ENCODE results near the gene CCDC17.

Gene CCDC17

DNA sequence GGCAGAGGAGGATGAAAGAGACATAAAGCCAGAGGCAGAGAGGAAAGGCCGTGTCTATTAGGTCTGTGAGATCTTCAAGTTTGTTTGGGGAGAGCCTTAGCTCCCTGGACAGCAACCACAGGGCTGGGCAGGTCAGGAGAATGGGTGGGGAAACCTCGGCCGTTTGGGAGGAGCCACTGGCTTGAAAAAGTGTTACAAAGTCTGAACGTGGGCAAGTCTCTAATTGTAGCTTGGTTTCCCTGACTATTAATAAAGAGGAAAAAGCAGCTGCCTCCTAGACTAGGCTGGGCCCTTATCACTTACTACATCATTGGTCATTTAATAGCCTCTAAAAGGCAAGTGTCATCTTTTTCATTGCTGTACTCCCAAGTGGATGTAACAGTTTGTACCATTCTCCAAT lies at the start of gene CCDC17:
Gene CCDC17 (minus strand): TSS at position 83 of the 400 bp plus-strand sequence. CDS start 145 bp downstream, outside the sequence.
- DNase-seq (ENCODE audit: low spot score), result no peak

DNA sequence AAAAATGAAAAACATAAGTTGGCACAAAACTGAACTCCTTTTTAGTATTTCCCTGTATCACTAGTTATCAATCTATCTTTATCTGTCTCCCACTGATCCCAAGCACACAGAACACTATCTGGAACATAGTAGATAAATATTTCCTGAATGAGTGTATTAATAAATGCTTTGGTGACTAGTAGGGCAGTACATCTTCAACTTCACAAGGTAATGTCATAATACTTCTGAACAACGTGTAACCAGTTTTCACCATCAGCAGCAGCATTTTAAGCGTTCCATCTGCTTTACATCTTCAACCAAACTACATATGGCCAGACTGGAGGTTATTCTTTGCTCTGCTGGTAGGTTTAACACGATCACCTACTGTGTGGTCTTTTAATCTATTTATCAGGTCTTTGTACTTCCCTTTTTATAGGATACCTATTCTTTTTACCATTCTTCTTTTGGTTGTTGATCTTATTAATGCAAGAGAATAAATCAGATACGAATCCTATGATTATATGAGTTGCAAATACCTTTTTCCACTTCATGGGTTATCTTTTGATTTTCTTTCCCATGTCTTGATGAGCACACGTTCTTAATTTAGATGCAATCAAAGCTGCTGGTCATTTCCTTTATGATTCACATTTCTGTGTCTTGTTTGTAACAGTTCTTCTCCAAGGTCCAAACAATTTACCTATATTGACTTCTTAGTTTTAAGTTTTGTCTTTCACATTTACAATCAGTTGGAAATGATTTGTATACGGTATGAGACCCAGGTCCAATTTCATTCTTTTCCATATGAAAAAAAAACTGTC lies 46.2 kb upstream of the CCDC17 start:
- no peak for DNase-seq (ENCODE audit: low spot score)

DNA sequence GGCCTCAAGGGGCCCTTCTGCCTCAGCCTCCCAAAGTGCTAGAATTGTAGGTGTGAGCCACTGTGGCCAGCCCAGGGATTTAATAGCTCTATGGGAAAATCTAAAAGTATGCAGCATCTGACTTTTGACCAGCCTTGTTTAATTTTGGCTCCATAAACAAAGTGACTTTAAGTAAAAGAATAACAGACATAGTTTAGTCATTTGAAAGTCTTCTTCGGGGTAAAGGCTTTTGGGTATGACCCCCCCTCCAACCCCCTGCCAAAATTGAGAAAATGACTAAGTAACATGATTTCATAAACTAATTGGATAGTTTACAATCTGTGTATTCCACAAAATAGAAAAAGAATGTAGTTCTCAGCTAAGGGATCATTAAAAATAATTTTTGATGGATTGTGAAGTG lies 45.5 kb upstream of the CCDC17 start:
- DNase-seq (ENCODE audit: low spot score), result no peak

DNA sequence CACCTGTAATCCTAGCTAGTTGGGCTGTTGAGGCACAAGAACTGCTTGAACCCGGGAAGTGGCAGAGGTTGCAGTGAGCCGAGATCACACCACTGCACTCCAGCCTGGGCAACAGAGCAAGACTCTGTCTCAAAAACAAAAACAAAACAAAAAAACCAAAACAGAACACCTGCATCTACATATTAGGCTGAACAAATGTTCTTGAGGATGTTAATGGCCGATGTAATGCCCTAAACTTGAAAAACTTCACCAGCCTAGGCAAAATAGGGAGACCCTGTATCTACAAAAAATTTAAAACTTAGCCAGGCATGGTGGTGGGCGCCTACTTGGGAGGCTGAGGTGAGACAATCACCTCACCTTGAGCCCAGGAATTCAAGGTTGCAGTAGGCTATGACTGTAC lies 44.7 kb upstream of the CCDC17 start:
- no peak for DNase-seq (ENCODE audit: low spot score)

DNA sequence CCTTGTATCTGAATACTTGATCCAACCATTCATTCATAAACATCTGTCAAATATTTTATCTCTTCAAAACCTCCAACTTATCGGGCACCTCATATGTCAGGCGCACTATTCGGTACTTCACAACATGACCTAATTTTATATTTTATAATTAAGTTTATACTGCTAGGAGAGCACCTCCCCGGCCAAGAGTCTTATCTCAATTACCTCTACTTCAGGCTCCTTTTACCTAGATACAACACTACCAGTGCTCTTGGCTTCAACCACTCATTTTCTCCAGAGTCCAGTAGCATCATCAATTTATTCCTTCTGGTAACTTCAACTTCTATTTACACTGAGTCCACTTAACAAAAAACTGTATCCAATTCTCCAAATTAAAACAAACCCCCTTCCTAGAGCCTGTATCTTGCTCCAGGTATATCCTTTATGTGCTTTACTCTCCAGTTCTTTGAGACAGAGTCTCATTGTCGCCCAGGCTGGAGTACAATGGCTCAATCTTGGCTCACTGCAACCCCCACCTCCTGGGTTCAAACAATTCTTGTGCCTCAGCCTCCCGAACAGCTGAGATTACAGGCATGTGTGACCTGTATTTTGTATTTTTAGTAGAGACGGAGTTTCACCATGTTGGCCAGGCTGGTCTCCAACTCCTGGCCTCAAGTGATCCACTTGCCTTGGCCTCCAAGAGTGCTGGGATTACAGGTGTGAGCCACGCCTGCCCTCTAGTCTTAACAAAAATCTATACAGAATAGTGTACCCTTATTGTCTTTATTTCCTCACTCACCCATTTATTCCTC lies 43.7 kb upstream of the CCDC17 start:
- no peak for DNase-seq (ENCODE audit: low spot score)

DNA sequence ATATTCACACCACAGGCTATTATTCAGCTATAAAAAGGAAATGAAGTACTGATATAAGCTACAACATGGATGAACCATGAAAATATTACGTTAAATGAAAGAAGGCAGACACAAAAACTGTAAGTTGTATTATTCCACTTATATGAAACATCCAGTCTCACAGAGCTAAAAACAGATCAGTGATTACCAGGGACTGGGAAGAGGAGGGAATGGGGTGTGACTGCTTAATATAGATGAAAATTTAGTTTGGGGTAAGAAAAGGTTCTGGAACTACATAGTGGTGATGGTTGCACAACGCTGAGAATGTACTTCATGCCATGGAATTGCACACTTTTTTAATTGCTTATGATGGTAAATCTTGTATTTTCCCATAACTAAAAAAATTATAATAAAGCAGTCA lies 43.0 kb upstream of the CCDC17 start:
- DNase-seq (ENCODE audit: low spot score), result no peak

DNA sequence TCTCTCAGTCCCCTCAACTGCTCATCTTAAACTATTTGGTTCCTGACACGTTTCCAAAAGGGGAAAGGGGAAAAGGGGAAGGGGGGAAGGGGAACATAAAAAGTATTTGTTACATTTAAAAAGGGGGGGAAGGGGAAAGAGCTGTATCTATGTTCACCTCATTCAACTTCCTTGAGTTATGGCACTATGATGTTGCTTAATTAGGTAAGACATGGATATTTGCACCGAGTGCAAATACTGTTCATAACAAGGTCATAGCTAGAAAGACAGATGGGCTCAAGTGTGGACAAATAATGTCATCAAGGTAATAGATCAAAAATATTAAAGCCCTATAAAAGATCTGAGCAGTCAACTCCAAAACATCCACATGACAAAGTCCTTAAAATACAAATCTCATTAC lies 36.5 kb upstream of the CCDC17 start:
- no peak for DNase-seq (ENCODE audit: low spot score)

DNA sequence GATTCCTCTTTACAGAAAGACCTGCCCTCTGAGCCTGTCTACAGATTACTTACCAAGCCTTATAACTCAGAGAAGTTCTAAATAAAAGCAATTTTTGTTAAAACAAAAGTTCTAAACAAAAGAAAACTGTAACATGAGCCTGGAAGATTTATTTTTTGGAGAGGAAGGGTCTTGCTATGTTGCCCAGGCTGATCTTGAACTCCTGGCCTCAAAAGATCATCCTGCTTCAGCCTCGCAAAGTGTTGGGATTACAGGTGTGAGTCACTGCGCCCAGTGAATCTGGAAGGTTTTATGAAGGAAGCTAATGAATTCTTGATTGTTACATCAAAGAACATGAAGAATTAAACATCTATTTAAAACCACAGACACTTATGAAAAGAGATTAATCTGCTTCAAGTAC lies 35.4 kb upstream of the CCDC17 start:
- DNase-seq (ENCODE audit: low spot score), result no peak

DNA sequence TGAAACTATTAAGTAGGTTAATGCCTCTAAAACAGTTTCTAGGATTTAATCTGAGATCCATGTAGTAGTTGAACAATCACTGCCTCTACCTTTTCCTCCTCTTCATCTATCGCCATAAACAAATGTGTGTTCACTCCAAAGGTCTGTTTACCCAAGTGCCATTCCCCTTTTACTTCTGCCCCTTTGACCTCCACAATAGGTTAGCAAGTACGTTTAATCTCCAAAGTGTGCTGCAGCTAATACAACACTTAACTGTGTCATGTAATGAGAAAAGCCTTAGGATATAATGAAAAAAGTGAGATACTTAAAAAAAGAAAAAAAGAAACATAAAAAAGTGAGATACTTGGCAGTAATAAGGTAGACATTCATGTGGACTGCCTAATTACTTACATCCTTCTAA lies 34.3 kb upstream of the CCDC17 start:
- no peak for DNase-seq (ENCODE audit: low spot score)

DNA sequence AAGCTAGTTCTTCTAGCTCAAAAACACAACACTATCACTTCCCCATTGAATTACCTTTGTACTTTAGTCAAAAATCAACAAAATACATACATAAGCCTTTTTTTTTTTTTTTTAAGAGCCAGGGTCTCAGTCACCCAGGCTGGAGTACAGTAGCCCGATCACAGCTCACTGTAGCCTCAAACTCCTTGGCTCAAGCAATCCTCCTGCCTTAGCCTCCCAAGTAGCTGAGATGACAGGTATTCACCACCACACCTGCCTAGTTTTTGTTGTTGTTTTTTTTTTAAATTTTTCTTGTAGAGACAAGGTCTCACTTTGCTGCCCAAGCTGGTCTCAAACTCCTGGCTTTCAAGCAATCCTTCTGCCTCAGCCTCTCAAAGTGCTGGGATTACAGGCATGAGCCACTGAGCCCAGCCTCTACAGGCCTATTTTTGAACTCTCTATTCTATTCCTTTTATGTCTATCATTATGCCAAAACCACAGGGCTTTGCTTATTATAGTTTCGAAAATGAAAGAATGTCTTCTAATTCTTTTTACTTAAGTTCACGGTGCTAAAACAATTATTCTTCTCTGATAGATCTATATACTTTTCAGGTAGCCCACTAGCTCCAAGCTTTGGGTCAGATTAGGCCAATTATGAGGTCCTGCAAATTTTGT lies 32.8 kb upstream of the CCDC17 start:
- no peak for DNase-seq (ENCODE audit: low spot score)

DNA sequence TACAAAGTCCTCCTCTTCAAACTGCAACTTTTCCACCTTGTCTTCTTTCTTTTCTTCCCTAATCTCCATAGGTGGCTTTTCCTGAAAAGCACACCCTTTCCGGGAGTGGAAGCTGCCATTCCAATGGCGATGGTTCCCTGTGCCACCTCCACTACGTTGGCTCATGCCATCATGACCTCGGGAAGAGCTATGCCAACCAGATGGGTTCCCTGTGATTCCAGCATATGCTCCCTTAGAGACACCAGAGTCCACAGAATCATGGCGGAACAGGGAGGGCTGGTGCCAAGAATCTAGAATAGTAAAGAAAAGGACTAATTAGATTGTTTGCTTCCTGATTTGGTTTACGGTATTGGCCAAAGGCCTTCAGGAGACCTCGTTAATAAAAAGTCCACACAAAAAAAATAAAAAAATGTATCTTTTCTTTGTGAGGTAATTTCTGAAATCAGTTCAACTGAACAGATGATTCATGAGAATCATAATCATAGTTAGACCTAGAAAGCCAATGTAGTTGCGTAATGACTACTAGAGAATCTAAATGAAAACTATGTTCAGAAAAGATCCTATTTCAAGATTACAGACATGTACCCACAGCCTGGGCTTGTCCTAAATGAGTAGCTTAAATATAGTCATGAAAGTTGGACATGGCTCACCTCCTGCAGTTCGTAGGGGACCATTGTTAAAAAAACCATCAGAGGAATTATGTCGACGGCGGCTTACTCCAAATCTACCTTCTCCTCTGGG lies 30.9 kb upstream of the CCDC17 start:
- no peak for DNase-seq (ENCODE audit: low spot score)

DNA sequence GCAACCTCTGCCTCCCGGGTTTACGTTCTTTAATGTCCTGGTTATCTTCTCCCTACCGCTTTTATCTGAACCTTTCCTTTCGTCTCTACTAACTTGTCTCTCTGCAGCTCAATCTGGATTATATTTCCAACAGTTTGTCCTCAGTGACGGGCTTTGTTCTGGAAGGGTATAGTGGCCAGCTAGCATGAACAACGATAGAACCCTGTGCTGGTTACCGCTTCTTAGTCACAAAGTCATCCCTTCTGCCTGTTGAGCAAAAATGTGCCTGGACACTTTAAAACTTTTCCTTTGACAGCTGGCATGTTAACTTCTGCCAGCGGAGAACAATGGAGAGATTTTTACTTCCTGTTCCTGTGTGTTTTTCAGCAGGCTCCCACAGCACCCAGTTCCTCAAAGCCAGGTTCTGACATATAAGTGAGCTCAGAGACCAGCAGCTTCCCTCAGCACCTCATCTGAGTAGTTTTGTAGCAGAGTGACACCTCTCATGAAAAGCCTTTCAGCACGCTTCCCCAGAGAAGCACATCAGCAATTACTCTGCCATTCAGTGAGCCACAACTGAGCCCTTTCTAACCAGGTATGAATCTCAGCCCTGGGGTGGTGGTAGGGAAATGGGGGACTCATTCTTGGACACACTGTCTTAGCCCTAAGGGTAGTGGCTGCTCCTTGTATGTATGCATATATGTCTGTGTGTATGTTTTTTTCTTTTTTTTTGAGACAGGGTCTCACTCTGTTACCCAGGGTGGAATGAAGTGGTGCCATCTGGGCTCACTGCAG lies 23.6 kb upstream of the CCDC17 start:
- DNase-seq (ENCODE audit: low spot score), result no peak

DNA sequence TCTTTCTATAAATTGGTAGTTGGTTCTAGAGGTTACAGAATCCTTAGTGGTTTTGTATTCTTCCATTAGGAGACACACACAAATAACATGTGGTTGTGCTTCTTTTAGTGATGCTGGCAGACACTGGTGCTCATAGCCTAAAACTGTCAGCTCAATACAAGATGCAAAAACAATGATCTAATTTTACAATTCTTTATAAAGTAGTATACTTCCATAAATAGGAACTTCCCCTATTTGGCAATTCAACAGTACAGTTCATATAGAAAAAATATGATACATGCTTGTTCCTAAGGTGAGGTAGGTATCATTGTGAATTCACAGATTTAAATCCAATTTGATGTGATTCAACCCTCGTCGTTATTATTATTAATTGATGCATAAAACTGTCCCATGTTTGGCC lies 20.8 kb upstream of the CCDC17 start:
- DNase-seq (ENCODE audit: low spot score), result no peak

DNA sequence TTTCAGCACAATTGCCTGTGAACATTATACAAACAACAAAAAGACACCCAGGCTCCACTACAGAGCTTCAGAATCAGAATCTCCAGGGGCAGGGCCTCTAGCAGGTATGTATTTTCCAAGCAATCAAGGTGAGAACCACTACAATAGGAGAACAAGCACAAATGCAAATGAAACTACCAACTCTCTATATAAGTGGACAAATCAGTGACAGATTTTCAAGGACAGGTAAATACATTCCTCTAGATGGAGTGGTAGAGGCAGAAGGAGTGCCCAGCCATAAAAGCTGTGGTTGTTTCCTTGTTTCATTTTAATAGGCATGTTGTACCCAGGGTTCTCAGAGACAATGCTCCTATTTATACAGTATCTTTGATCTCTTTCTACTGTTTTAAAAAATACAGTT lies 20.1 kb upstream of the CCDC17 start:
- DNase-seq (ENCODE audit: low spot score), result peak; percentile 78

DNA sequence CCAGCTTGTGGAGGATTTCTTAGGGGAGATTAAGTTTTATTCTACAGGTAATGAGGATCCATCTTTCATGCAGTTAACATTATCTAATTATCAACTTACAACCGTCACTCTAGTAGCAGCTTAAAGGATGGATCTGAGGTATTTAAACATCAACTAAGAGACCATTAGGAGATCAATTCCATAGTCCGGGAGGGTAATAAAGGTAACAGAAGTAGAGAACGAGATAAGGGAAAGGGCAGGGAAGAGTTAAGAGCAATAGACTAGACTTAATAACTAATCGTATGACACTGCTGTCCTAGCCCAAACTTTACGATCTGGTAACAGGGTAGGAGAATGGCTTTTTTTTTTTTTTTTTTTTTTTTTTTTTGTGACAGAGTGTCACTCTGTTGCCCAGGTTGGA lies 19.5 kb upstream of the CCDC17 start:
- no peak for DNase-seq (ENCODE audit: low spot score)

DNA sequence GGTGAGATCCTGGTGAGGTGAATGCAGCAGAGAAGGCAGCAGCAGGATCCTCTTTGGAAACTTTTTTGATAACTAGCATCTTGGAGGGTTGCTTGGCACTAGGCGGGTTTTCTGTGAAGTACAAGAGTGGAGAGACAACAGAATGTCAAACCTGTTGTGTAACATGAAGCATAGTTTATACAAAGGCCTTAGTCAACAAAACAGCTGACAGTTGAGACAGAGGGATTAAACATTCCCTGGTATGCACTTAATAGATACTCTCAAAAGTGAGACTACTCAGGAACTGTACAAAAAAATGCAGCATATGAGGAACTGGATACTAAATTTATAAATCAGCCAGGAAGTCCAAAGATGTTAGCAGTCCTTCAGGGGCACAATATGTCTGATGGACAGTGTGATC lies 16.4 kb upstream of the CCDC17 start:
- DNase-seq (ENCODE audit: low spot score), result no peak

DNA sequence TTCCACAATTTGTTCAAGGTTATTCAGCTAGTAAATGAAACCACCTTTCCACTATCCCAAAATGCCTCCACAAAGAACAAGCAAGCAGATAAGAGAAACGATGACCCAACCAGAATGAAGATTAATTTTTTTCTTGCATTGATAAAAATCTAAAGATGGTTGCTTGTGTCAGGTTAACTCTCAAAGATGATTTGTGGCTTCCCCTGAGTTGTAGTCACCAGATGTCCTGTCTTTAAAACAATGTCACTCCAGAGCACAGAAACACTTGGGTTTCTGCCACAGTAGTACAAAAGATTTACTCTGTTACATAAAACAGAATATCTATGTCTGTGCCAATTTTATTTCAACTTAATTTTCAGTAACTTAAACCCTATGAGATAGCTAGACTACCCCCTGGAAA lies 11.4 kb upstream of the CCDC17 start:
- DNase-seq (ENCODE audit: low spot score), result no peak

DNA sequence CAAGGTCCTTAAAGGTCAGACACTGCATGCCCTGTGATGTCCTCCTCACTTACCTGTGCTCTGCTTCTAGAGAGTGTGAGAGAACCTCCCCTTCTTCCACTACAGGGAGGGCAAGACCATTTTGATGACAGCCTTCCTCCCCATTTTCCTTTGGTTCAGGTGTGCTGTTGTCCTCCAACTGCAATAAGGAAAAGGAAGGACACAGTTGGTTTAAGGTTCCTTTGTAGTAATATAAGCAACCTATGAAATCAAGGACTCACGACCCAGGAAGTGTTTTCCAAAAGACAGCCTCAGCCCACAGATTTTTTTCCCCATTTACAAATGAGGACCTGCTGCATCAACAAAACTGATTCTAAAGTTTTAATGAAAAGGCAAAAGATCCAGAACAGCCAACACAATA lies 6.6 kb upstream of the CCDC17 start:
- no peak for DNase-seq (ENCODE audit: low spot score)

DNA sequence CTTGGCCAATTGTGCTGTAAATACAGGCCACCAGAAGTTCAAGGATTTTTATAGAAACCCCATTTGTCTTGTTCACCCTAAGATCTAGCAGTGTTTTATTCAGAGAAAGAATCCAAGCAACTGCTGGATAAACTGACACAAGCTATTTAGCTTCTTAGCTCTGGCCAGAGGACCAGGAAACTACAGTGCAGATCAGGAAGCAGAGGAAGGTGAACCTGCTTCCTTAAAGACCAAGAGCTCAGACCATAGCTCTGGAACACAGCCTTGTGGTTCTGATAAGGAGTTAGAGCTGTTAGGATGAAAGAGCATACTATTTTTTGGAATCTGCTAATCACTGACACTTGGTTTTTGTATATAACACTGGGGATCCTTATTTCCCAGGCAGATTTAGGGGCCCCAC lies 5.2 kb upstream of the CCDC17 start:
- DNase-seq (ENCODE audit: low spot score), result no peak

DNA sequence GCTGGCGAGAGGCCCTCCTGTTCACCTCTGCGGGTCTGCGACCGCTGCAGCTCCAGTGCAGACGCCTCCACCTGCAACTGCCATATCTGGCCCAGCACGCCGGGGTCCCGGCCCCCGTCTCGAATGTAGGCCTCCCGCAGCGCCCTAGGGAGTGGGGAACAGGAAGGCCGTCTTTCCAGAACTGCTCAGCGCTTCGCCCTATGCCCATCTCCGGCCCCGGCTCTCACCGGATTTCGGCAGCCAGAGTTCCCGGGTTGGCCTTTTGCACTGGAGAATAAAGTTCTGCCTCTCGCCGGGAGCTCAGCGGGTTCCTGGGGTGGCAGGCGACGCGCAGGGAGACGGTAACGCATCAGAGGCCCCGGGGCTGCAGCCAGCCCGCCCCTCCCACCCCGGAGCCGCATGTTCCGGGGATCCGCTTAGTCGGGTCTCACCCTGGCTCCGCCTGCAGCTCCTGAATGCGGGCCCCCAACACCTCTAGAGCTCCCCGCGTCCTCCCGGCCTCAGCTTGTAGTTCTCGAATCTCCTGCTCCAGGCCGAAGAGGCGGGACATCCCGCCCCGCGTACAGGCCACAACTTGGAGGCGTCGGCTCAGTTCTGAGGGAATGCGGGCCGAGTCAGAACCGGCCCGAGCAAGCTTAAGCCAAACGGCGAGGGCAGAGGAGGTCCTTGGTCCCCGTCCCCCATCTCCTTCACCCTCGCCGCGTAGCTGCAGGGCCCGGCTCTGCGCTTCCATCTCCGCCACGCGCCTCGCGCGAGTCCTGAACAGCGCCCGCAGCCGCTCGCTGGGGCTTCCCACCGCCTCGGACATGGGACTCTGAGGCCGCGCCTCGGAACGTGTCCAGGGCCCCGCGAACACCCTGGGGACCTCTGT lies 1.1 kb downstream of the CCDC17 start:
- DNase-seq (ENCODE audit: low spot score), result no peak

All from LoVo (cell line).